HCT116 (cell line): Measurements from ENCODE around the gene ASXL2. TPM values are rescaled to one million over a fixed set of nuclear protein-coding genes. Genes with fewer than 3 reads are reported as not detected.

ENCODE experiments used
- ATAC-seq: fragments of 200-7000 bp; cut with Tn5 transposase; 2 replicates; pipeline ENCODE4 v1.9.1; 2020; ENCODE audit warnings: mild to moderate bottlenecking, moderate library complexity
- BruUV-seq: library from RNA; stranded (reverse); fragments of 400-500 nt; replicated peaks from 2 replicates; lab custom pipeline; 2021; lab: Mats Ljungman, UMichigan
- CTCF ChIA-PET: fragments of 300-600 bp; sonication (Branson Sonifier 250); formaldehyde crosslinking; loops from one replicate; lab custom pipeline; 2021; ENCODE audit warnings: antibody characterized with exemption; lab: Charles Lee
- POLR2A ChIA-PET: fragments of 300-600, 350-600 bp; sonication (Branson Sonifier 250); formaldehyde crosslinking; loops from one replicate; lab custom pipeline; 2021; ENCODE audit warnings: antibody characterized with exemption; lab: Charles Lee
- RAD21 ChIA-PET, 2 experiments: fragments of 300-600 bp; sonication (Branson Sonifier 250); formaldehyde crosslinking; loops; one replicate each; lab custom pipeline; 2023; ENCODE audit warnings: low total read pairs in 2 of 2; ENCODE audit not compliant: uncharacterized antibody in 2 of 2, unreplicated experiment in 2 of 2, low non-redundant PET in 1 of 2; lab: Charles Lee
- DNase-seq: peaks from one replicate; pipeline ENCODE4 v3.0.0-alpha.2; 2010; ENCODE audit warnings: low read depth, low spot score
- H2AFZ ChIP-seq: fragments of 200-600 bp; shearing (Covaris generic), sonication (generic); 2 replicates; pipeline ENCODE4 v1.6.1; 2017; ENCODE audit warnings: low read depth, mixed run types, mixed read lengths, antibody characterized with exemption, low read length; ENCODE audit not compliant: poor library complexity, severe bottlenecking
- H3K27ac ChIP-seq: 2 replicates; pipeline ENCODE4 v1.5.1; 2012; ENCODE audit warnings: low read depth, low read length
- H3K27me3 ChIP-seq: fragments of 200-600 bp; sonication (generic); 2 replicates; pipeline ENCODE4 v1.6.1; 2016; ENCODE audit warnings: mixed run types, low read length, mixed read lengths; ENCODE audit not compliant: insufficient read depth
- H3K36me3 ChIP-seq, 2 experiments: fragments of 200-500 bp in 1 of 2; fragments of 200-600 bp in 1 of 2; sonication (Bioruptor generic) in 1 of 2; sonication (generic) in 1 of 2; 2 replicates each; pipeline versions ENCODE4 v1.5.1 to v1.6.1; 2014 to 2016; ENCODE audit warnings: low read length in 2 of 2, inconsistent platforms in 1 of 2, mixed read lengths in 1 of 2, mixed run types in 1 of 2; ENCODE audit not compliant: insufficient read depth in 2 of 2, control insufficient read depth in 1 of 2
- H3K4me1 ChIP-seq, 2 experiments: fragments of 200-600 bp in 1 of 2; sonication (generic) in 1 of 2; 2 replicates each; pipeline versions ENCODE4 v1.5.1 to v1.6.1; 2012 to 2017; ENCODE audit warnings: low read length in 2 of 2, inconsistent platforms in 1 of 2, mild to moderate bottlenecking in 1 of 2, mixed read lengths in 1 of 2, mixed run types in 1 of 2, moderate library complexity in 1 of 2; ENCODE audit not compliant: insufficient read depth in 2 of 2, control insufficient read depth in 1 of 2
- H3K4me2 ChIP-seq: fragments of 200-600 bp; sonication (generic); 2 replicates; pipeline ENCODE4 v1.6.1; 2017; ENCODE audit warnings: mixed run types, low read length, mixed read lengths
- H3K4me3 ChIP-seq, 2 experiments: fragments of 200-600 bp in 1 of 2; sonication (generic) in 1 of 2; replicated peaks in 1 of 2; 2 replicates each; pipeline ENCODE4 v1.5.1; 2011 to 2016; ENCODE audit warnings: low read length in 2 of 2, control low read depth in 1 of 2, low read depth in 1 of 2, mild to moderate bottlenecking in 1 of 2, mixed read lengths in 1 of 2, mixed run types in 1 of 2
- H3K79me2 ChIP-seq: fragments of 200-600 bp; sonication (generic); 2 replicates; pipeline ENCODE4 v1.6.1; 2017; ENCODE audit warnings: mild to moderate bottlenecking, mixed run types, low read length, moderate library complexity, mixed read lengths; ENCODE audit not compliant: insufficient read depth
- H3K9ac ChIP-seq: fragments of 200-600 bp; sonication (generic); 2 replicates; pipeline ENCODE4 v1.6.1; 2016; ENCODE audit warnings: low read length, mixed read lengths
- H3K9me2 ChIP-seq: fragments of 200-600 bp; sonication (generic), shearing (Covaris generic); 2 replicates; pipeline ENCODE4 v1.6.1; 2017; ENCODE audit warnings: mixed run types, mild to moderate bottlenecking, moderate library complexity; ENCODE audit not compliant: insufficient read depth
- H3K9me3 ChIP-seq, 2 experiments: fragments of 200-500 bp in 1 of 2; fragments of 200-600 bp in 1 of 2; sonication (Bioruptor generic) in 1 of 2; sonication (generic) in 1 of 2; 2 replicates each; pipeline ENCODE4 v1.6.1; 2014 to 2017; ENCODE audit warnings: low read length in 2 of 2, mixed read lengths in 2 of 2, inconsistent platforms in 1 of 2, low read depth in 1 of 2, mild to moderate bottlenecking in 1 of 2, mixed run types in 1 of 2, moderate library complexity in 1 of 2; ENCODE audit not compliant: control insufficient read depth in 1 of 2, insufficient read depth in 1 of 2
- H4K20me1 ChIP-seq: fragments of 200-600 bp; sonication (generic), shearing (Covaris generic); 2 replicates; pipeline ENCODE4 v1.6.1; 2017; ENCODE audit warnings: mixed run types, mild to moderate bottlenecking, moderate library complexity; ENCODE audit not compliant: insufficient read depth
- CBX3 ChIP-seq: IDR thresholded peaks from 2 replicates; pipeline ENCODE4 v1.6.1; 2012; ENCODE audit warnings: low read depth
- CEBPB ChIP-seq: IDR thresholded peaks from 2 replicates; pipeline ENCODE4 v1.6.1; 2012; ENCODE audit warnings: low read depth
- EGR1 ChIP-seq: IDR thresholded peaks from 2 replicates; pipeline ENCODE4 v1.6.1; 2012; ENCODE audit warnings: low read depth
- POLR2AphosphoS5 ChIP-seq: IDR thresholded peaks from 2 replicates; pipeline ENCODE4 v1.6.1; 2011; ENCODE audit warnings: mild to moderate bottlenecking, low read depth, low read length, moderate library complexity
- SIN3A ChIP-seq: IDR thresholded peaks from 2 replicates; pipeline ENCODE4 v1.6.1; 2012; ENCODE audit warnings: low read depth
- TCF7L2 ChIP-seq: IDR thresholded peaks from 2 replicates; pipeline ENCODE4 v1.7.0; 2011; ENCODE audit warnings: borderline replicate concordance, inconsistent platforms; ENCODE audit not compliant: insufficient read depth, insufficient read length; ENCODE audit errors: extremely low read depth
- YY1 ChIP-seq: IDR thresholded peaks from 2 replicates; pipeline ENCODE4 v1.6.1; 2011; ENCODE audit warnings: low read length, low read depth, moderate library complexity, mild to moderate bottlenecking; ENCODE audit not compliant: insufficient replicate concordance; ENCODE audit errors: extremely low read depth
- ZNF274 ChIP-seq: fragments of 200-500 bp; sonication (Bioruptor generic); IDR thresholded peaks from 2 replicates; pipeline ENCODE4 v1.6.1; 2014; ENCODE audit warnings: mild to moderate bottlenecking, low read depth, low read length, inconsistent platforms
- intact Hi-C: fragments of 100-400 bp; cut with micrococcal nuclease; formaldehyde crosslinking; loops from 2 replicates; pipeline ENCODE4 v1.10.0; 2022
- total RNA-seq: library from RNA; stranded (reverse); gene quantifications from one replicate; pipeline ENCODE4 v1.2.1, GENCODE V29; 2021; ENCODE audit not compliant: unreplicated experiment
- TF ChIP-seq, protein P1 (sequence below): IDR thresholded peaks from 2 replicates; pipeline ENCODE4 v1.6.1; 2012
- TF ChIP-seq, protein P2 (sequence below): IDR thresholded peaks from 2 replicates; pipeline ENCODE4 v1.6.1; 2011; ENCODE audit warnings: mild to moderate bottlenecking, low read length, moderate library complexity; ENCODE audit not compliant: insufficient replicate concordance; ENCODE audit errors: extremely low read depth

The ASXL2 gene
- total RNA-seq, 1 experiment from 2014 or later, result 29.2 TPM

GRCh38 chr2:25804338-25804737 lies 73.9 kb downstream of the ASXL2 start:
- Histone ChIP-seq H4K20me1 (no peaks in the 10 kb centered on the region), H2AFZ (no peak overlapping the region), H3K79me2 (no peaks in the 10 kb centered on the region), H3K4me3 (no peak overlapping the region), H3K9me2 (no peaks in the 10 kb centered on the region), H3K4me2 (no peak overlapping the region), H3K27me3 (no peaks in the 10 kb centered on the region), H3K9me3 (no peaks in the 10 kb centered on the region), H3K36me3 (peaks cover 0 to 4% of the 10 kb centered on the region in 2 experiments; a peak in 2 of 4 replicates), H3K9ac (no peak overlapping the region), H3K4me1 (peaks cover 11% of the 10 kb centered on the region in 2 experiments; a peak in 3 of 4 replicates), H3K27ac (no peak overlapping the region)
- BruUV-seq, result TSS peak; percentile 24
- TF ChIP-seq ZNF274 (no peak), CBX3 (no peak), SIN3A (no peak), YY1 (no peak), EGR1 (no peak), POLR2AphosphoS5 (no peak), TCF7L2 (no peak), CEBPB (no peak)
- TF ChIP-seq, protein P1, sequence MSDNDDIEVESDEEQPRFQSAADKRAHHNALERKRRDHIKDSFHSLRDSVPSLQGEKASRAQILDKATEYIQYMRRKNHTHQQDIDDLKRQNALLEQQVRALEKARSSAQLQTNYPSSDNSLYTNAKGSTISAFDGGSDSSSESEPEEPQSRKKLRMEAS, result no peak
- TF ChIP-seq, protein P2, sequence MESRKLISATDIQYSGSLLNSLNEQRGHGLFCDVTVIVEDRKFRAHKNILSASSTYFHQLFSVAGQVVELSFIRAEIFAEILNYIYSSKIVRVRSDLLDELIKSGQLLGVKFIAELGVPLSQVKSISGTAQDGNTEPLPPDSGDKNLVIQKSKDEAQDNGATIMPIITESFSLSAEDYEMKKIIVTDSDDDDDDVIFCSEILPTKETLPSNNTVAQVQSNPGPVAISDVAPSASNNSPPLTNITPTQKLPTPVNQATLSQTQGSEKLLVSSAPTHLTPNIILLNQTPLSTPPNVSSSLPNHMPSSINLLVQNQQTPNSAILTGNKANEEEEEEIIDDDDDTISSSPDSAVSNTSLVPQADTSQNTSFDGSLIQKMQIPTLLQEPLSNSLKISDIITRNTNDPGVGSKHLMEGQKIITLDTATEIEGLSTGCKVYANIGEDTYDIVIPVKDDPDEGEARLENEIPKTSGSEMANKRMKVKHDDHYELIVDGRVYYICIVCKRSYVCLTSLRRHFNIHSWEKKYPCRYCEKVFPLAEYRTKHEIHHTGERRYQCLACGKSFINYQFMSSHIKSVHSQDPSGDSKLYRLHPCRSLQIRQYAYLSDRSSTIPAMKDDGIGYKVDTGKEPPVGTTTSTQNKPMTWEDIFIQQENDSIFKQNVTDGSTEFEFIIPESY, result no peak
- DNase-seq, result no peak
- intact Hi-C loops, result no loop called here
- ChIA-PET CTCF (no interaction called here), RAD21 (no interaction called here), POLR2A (no interaction called here)
- ATAC-seq, result no peak
